Fibroblast of pulmonary artery (primary cell): ENCODE results near the gene PTPRT.

ENCODE experiments used
- DNase-seq: peaks from one replicate; pipeline ENCODE4 v3.0.0-alpha.2; 2010; ENCODE audit warnings: low read depth
- H3K4me3 ChIP-seq: replicated peaks from 2 replicates; pipeline ENCODE4 v1.5.1; 2011; ENCODE audit warnings: low read depth, mild to moderate bottlenecking, control low read depth, low read length, moderate library complexity
- CTCF ChIP-seq: IDR thresholded peaks from 2 replicates; pipeline ENCODE4 v1.5.1; 2011; ENCODE audit warnings: mild to moderate bottlenecking, control low read depth, low read length, inconsistent platforms; ENCODE audit errors: missing control alignments

Gene PTPRT

GRCh38 chr20:43006651-43007375 lies 182.9 kb downstream of the PTPRT start:
- no peak for TF ChIP-seq CTCF
- no peak overlapping the region for H3K4me3 ChIP-seq
- DNase-seq = no peak

DNA sequence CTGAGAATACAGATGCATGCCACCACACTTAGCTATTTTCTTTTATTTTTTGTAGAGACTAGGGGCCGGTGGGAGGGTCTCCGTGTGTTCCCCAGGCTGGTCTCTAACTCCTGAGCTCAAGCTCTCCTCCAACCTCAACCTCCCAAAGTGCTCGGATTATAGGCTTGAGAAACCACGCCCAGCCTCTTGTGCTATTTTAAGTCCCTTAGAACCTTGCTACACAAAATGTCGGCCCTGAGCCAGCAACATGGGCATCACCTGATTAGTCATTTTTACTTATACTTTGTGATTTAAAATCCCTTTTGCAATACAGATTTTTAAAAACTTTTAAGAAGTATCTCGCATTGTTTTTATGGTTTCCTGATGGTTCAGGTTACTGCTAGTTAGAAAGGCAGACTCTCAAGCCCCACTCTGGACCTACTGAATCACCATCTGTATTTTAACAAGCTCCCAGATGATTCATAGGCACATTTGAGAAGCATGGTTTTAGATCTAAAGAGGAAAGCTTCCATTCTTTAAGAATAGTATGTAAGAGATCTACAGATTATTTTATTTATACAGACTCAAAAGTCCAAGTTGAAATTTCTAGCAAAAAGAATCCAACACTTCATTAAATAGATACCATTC lies 186.3 kb downstream of the PTPRT start:
- no peak overlapping the region for H3K4me3 ChIP-seq
- no peak for DNase-seq
- no peak for TF ChIP-seq CTCF

GRCh38 chr20:42996141-42996540 lies 193.6 kb downstream of the PTPRT start:
- no peak for DNase-seq
- no peak for TF ChIP-seq CTCF

GRCh38 chr20:42988319-42988718 lies 201.4 kb downstream of the PTPRT start:
- no peak for DNase-seq
- no peak overlapping the region for H3K4me3 ChIP-seq
- no peak for TF ChIP-seq CTCF

More at GRCh38 chr20:42996141-42996540, 193.6 kb downstream of the PTPRT start:
- H3K4me3 ChIP-seq = no peak overlapping the region

DNA sequence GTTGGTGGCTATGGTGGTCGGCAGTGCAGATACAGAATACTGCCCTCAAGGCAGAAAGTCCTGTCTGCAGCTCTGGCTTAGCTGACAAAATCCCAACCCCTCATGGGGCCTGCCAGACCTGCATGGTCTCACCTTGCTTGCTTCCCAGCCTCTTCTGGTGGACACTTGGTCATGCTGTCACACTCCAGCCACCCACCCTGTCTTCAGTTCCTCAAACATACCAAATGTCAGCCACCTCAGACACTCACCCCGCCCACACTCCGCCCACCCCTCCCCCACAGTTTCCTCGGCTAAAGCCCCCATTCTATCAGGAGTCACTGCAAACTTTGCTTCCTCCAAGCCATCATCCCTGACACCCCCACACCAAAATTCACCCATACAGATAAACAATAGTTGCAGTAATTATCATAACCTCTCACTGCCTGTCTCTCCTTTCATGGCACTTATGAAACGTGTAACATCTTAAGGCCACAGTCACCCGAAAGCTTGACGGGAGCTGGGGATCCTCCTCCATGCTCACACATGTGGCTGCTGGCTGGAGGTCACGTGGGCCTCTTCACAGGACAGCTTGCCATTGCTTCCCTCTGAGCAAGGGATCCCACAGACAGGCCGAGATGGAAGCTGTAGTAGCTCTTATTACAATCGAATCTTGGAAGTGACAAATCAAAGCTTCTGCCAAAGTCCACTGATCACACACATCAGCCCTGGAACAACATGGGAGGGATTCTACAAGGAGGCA lies 202.2 kb downstream of the PTPRT start:
- H3K4me3 ChIP-seq = no peak overlapping the region
- TF ChIP-seq CTCF = no peak
- DNase-seq = no peak

- TF ChIP-seq CTCF = no peak
- DNase-seq = no peak
- H3K4me3 ChIP-seq = no peak overlapping the region
These were observed 203.4 kb downstream of the PTPRT start for GRCh38 chr20:42986143-42986773.
